NT2/D1 (cell line): ENCODE data around the gene NHLH2.

ENCODE experiments used
- DNase-seq: peaks from one replicate; pipeline ENCODE4 v3.0.0-alpha.2; 2011; ENCODE audit warnings: low read depth, low spot score
- H3K27me3 ChIP-seq: 2 replicates; pipeline ENCODE4 v1.6.0; 2011; ENCODE audit warnings: mild to moderate bottlenecking; ENCODE audit not compliant: insufficient read length, insufficient read depth
- H3K36me3 ChIP-seq: 2 replicates; pipeline ENCODE4 v1.6.1; 2011; ENCODE audit warnings: mild to moderate bottlenecking, low read length, mixed read lengths; ENCODE audit not compliant: insufficient read depth, insufficient read length
- H3K4me1 ChIP-seq: 2 replicates; pipeline ENCODE4 v1.5.1; 2011; ENCODE audit not compliant: insufficient read depth, insufficient read length
- H3K4me3 ChIP-seq: 2 replicates; pipeline ENCODE4 v1.5.1; 2011; ENCODE audit warnings: low read depth; ENCODE audit not compliant: insufficient read length
- H3K9ac ChIP-seq: 2 replicates; pipeline ENCODE4 v1.6.0; 2011; ENCODE audit warnings: low read depth; ENCODE audit not compliant: insufficient read length
- H3K9me3 ChIP-seq: 2 replicates; pipeline ENCODE4 v1.5.1; 2011; ENCODE audit warnings: mild to moderate bottlenecking, low read length; ENCODE audit not compliant: insufficient read depth
- SUZ12 ChIP-seq: IDR thresholded peaks from 2 replicates; pipeline ENCODE4 v1.6.1; 2011; ENCODE audit not compliant: insufficient read length, insufficient read depth; ENCODE audit errors: extremely low read depth
- YY1 ChIP-seq: IDR thresholded peaks from 2 replicates; pipeline ENCODE4 v1.6.1; 2011; ENCODE audit not compliant: insufficient read length, insufficient read depth
- ZNF274 ChIP-seq: IDR thresholded peaks from 2 replicates; pipeline ENCODE4 v1.6.1; 2011; ENCODE audit warnings: mild to moderate bottlenecking, low read depth, low read length

NHLH2 gene

GRCh38 chr1:115828101-115829022 lies 12.6 kb downstream of the NHLH2 start:
- Histone ChIP-seq H3K9ac (peak overlapping the region; percentile 79), H3K36me3 (no peaks in the 10 kb centered on the region), H3K4me1 (peaks cover 8% of the 10 kb centered on the region), H3K4me3 (peak overlapping the region; percentile 65), H3K27me3 (peaks cover 37% of the 10 kb centered on the region), H3K9me3 (no peaks in the 10 kb centered on the region)
- no peak for TF ChIP-seq YY1
- no peak for DNase-seq

GRCh38 chr1:115827452-115828044 lies 13.4 kb downstream of the NHLH2 start:
- H3K27me3 ChIP-seq = peaks cover 37% of the 10 kb centered on the region
- no peaks in the 10 kb centered on the region for H3K9me3 ChIP-seq
- H3K4me1 ChIP-seq = peaks cover 8% of the 10 kb centered on the region
- H3K36me3 ChIP-seq = no peaks in the 10 kb centered on the region
- TF ChIP-seq ZNF274 (no peak), YY1 (no peak), SUZ12 (no peak)
- H3K9ac ChIP-seq = no peak overlapping the region
- DNase-seq = no peak
- H3K4me3 ChIP-seq = peak overlapping the region; percentile 65

- Histone ChIP-seq H3K4me3 (no peak overlapping the region), H3K9me3 (no peaks in the 10 kb centered on the region), H3K4me1 (peaks cover 8% of the 10 kb centered on the region), H3K27me3 (peaks cover 37% of the 10 kb centered on the region), H3K36me3 (no peaks in the 10 kb centered on the region), H3K9ac (no peak overlapping the region)
- no peak for DNase-seq
- TF ChIP-seq ZNF274 (no peak), YY1 (no peak), SUZ12 (no peak)
Measured at GRCh38 chr1:115826628-115827027, 14.3 kb downstream of the NHLH2 start.

GRCh38 chr1:115822117-115822516 lies 18.8 kb downstream of the NHLH2 start:
- no peaks in the 10 kb centered on the region for H3K9me3 ChIP-seq
- no peak for TF ChIP-seq YY1
- no peak for TF ChIP-seq SUZ12
- TF ChIP-seq ZNF274 = no peak
- no peaks in the 10 kb centered on the region for H3K4me1 ChIP-seq
- no peak for DNase-seq
- H3K27me3 ChIP-seq = peaks cover 18% of the 10 kb centered on the region
- H3K9ac ChIP-seq = no peak overlapping the region
- H3K36me3 ChIP-seq = no peaks in the 10 kb centered on the region
- H3K4me3 ChIP-seq = no peak overlapping the region

GRCh38 chr1:115815694-115816093 lies 25.2 kb downstream of the NHLH2 start:
- H3K4me1 ChIP-seq = no peaks in the 10 kb centered on the region
- H3K9me3 ChIP-seq = no peaks in the 10 kb centered on the region
- no peak overlapping the region for H3K4me3 ChIP-seq
- DNase-seq = no peak
- H3K27me3 ChIP-seq = no peaks in the 10 kb centered on the region
- H3K9ac ChIP-seq = no peak overlapping the region
- TF ChIP-seq SUZ12 (no peak), YY1 (no peak), ZNF274 (no peak)
- no peaks in the 10 kb centered on the region for H3K36me3 ChIP-seq

- no peaks in the 10 kb centered on the region for H3K36me3 ChIP-seq
- H3K9ac ChIP-seq = no peak overlapping the region
- no peaks in the 10 kb centered on the region for H3K9me3 ChIP-seq
- TF ChIP-seq SUZ12 = no peak
- no peak for TF ChIP-seq ZNF274
- TF ChIP-seq YY1 = no peak
- H3K4me3 ChIP-seq = no peak overlapping the region
- no peaks in the 10 kb centered on the region for H3K27me3 ChIP-seq
- no peaks in the 10 kb centered on the region for H3K4me1 ChIP-seq
- no peak for DNase-seq
Measured at GRCh38 chr1:115814685-115815398, 26.1 kb downstream of the NHLH2 start.

GRCh38 chr1:115813727-115814126 lies 27.2 kb downstream of the NHLH2 start:
- Histone ChIP-seq H3K27me3 (no peaks in the 10 kb centered on the region), H3K9ac (no peak overlapping the region), H3K4me3 (no peak overlapping the region), H3K36me3 (no peaks in the 10 kb centered on the region), H3K9me3 (no peaks in the 10 kb centered on the region), H3K4me1 (no peaks in the 10 kb centered on the region)
- TF ChIP-seq YY1 = no peak
- TF ChIP-seq SUZ12 = no peak
- TF ChIP-seq ZNF274 = no peak
- DNase-seq = no peak
